NCI-H2171 (cell line): Measurements from ENCODE around the gene ST3GAL2.
"Not testable (repeated sequence)": the region's sequence is repeated elsewhere in the genome, so short reads cannot be mapped to it uniquely, and the experiment has no call there.

Experiments
- DNase-seq: peaks from one replicate; lab custom pipeline; 2025; lab: John Stamatoyannopoulos, UW

The ST3GAL2 gene

DNA sequence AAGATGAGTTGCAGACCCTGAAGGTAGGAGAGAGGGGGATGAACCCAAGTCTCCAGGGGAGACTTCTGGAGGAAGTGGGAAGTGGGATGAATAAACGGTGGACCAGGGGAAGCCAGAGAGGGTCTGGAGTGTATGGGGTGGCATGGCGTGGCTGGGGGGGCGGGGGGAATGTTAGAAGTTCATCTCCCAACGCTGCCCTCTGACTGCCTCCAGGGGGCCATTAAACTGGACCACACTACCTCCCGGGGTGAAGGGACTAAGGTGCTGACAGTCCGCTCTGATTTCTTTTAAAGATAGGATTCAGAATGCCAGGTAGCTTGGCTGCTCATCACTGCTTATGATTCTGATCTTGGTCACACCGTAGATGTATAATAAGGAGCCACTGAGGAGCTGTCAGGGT, 21.2 kb downstream of the ST3GAL2 start:
- DNase-seq, result no peak

DNA sequence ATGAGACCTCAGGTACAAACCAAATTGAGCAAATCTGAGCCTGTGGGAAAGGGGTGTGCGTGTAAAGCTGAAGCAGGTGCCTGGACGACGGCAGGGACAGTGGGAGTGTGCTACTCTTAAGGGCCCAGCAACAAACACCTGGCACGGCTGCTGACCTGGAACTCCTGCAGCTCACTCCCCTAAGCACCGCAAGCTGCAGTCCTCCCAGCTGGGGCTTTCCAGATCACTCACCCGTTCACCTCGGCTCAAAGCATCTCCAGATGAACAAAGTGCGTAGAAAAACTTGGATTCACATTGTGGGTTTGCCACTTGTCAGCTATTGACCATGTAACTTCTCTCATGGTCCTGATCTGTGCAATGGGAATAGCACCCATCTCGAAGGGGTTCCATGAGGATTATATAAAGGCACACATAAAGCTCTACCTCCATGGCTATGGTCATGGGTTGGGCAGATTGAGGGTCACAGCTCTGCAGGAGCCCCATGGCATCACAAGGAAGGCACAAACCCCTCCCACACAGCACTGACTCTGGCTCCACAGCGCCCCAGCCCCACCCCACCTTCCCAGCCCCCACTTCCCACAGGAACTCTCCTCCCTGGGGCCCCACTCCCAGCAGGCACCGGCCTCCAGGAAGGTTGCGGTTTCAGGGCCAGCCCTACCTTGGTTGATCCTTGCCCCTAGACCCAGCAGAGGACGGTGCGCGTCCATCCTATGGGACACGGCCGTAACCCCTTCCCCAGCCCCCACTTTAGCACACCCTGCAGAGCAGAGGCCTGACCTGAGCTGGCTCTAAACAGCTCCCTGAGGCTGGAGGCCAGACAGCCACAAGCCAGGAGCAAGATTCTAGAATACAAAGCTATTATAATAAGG, 21.9 kb downstream of the ST3GAL2 start:
- DNase-seq, result no peak

DNA sequence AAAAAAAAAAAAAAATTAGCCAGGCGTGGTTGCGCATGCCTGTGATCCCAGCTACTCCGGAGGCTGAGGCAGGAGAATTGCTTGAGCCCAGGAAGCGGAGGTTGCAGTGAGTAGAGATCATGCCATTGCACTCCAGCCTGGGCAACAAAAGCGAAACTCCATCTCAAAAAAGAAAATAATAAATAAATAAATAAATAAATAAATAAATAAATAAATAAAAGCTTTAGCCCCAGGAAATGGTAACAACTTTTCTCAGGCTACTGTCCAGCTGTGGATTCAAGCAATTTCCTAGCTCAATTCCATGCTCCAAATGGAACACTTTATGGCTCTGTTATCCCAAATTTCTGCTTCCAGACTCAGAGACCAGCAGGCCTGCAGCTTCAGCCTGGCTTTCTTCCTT, 25.3 kb downstream of the ST3GAL2 start:
- not testable (repeated sequence) for DNase-seq

DNA sequence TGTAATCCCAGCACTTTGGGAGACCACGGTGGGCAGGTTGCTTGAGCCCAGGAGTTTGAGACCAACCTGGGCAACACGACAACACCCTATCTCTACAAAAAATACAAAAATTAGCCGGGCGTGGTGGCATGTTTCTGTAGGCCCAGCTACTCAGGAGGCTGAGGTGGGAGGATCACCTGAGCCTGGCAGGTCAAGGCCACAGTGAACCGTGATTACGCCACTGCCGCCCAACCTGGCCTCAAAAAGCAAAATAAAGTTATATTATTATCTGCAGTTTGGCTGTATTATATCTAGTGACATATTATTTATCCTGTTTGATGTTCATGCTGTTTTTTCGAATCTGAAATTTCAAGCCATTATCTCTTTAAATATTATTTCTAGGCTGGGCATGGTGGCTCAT, 26.5 kb downstream of the ST3GAL2 start:
- DNase-seq, result no peak

DNA sequence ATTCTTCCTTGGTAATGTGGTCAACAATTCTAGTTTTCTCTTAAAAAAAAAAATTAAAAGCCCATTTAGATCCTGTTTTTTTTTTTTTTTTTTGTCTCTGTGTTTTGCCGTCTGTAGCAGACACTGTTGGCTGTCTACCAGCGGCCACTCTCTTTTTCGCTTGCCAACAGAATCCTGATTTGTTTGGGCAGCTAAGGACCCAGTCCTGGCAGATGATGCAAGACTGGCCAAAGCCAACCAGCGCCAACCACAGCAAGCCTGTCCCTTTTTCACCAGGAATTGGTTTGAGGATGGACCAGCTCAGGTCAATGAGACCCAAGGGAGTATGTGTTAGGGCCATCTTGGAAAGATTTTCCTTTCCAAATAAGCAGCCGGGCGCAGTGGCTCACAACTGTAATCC, 28.2 kb downstream of the ST3GAL2 start:
- DNase-seq, result no peak

DNA sequence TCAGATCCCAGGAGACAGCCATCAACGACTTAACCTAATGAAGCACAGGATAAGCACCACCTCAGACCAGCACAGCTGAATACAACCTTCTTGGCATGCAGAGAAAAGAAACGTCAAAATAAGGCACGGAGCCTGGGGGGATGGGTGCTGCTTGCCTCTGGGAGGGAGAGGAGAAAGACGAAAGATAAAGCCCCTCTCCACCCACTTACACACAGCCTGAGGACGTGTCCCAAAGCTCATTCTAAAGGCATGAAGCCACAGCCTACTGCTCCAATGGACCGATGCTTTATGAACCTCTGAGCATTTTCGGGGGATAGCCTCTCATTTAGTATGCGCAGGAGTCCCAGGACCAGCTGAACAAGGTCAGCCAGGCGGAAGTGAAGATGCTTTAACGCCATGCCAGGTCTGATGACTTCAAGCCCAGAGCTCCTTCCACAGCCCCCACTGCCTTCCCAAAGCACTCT, 31.1 kb downstream of the ST3GAL2 start:
- DNase-seq, result peak; percentile 32

DNA sequence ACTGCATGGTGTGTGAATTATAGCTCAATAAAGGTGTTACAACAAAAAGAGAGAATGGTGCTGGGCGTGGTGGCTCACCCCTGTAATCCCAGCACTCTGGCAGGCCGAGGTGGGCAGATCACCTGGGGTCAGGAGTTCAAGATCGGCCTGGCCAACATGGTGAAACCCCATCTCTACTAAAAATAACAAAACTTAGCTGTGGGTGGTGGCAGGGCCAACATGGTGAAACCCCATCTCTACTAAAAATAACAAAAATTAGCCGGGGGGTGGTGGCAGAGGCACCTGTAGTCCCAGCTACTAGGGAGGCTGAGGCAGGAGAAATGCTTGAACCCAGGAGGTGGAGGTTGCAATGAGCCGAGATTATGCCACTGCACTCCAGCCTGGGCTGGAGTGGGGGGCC, 32.8 kb downstream of the ST3GAL2 start:
- DNase-seq, result not testable (repeated sequence)

DNA sequence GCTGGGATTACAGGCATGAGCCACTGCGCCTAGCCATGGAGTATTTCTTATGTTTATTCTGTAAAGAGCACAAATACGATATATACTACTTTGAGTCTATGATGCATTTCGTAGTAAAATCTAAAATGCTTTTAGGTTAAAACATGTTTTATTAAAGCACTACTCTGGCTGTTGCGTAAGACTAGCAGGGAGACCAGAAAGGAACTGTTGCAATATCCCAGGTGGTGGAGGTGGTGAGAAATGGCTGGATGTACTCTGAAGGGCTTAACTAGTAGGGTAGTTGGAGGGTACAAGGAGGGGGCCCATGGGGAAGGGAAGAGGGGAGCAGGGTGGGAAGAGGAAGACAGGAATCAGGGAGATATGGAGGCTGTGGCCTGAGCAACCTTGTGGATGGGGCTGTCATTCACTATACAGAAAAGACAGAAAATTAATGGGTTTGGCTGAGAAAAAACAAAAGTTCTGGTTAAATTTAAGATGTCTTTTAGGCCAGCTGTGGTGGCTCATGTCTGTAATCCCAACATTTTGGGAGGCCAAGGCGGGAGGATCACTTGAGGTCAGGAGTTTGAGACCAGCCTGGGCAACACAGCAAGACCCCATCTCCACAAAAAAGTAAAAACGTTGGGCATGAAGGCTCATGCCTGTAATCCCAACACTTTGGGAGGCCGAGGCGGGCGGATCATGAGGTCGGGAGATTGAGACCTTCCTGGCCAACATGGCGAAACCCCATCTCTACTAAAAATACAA, 35.8 kb downstream of the ST3GAL2 start:
- no peak for DNase-seq

DNA sequence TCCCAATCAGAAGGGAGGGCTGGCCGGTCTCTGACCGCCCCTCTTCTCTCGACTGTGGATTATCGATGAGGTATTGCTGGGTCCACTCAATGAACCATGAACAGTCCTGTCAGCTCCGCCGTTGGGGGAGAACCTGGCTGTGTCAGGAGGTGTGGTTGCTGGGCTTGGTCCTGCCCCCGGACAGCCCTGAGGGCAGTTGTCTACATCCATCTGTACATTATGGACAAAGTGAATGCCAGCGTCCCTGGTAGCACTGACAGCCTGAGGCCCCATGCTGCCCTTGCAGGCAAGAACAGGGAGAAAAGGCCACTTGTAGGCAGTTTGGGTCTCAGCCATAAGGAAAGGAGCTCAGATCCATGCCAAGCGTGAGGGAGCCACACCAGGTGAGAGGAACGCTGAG, 38.9 kb downstream of the ST3GAL2 start:
- DNase-seq, result no peak

DNA sequence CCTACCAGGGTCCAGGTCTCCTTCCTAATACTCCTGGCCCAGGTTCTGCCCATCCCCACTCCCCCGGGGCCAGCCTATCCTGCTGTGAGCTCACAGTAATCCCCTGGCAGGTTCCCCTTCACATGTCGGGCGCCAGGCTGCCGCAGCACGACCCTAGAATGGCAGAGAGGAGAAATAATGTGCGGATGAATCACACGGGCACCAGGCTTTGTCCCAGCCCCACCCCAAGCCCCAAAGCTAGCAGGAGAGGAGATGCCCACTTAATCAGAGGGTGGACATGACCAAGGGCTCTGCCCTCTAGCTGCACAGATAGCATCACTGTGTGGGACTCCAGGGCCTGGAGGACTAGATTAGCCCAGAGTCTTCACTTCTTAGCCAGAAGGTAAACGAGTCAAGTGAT, 39.5 kb downstream of the ST3GAL2 start:
- DNase-seq, result no peak

DNA sequence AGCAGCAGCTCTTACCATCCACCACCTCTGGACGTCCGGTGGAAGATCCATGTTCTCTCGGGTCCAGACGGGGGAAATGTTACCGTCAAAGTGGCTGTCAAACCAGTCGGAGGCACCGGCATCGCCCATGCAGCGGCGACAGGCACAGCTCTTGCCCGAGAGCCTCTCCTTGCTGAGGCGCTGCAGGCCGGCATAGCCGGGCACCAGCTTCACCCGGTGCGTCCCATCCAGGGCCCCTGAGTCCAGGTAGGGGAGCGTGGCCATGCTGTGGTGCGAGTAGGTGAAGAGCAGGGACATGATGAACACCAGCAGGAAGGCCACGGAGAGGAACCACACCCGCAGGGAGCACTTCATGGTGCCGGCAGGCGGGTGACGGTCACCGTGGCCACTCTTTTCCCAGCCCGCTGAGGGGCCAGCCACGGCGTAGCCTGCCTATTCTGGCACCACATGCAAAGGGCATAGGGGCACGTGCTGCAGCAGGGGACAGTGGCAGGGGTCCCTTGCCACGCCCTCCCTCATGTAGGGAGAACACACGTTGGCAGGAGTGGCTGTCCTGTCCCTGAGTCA, 40.6 kb downstream of the ST3GAL2 start:
- no peak for DNase-seq

DNA sequence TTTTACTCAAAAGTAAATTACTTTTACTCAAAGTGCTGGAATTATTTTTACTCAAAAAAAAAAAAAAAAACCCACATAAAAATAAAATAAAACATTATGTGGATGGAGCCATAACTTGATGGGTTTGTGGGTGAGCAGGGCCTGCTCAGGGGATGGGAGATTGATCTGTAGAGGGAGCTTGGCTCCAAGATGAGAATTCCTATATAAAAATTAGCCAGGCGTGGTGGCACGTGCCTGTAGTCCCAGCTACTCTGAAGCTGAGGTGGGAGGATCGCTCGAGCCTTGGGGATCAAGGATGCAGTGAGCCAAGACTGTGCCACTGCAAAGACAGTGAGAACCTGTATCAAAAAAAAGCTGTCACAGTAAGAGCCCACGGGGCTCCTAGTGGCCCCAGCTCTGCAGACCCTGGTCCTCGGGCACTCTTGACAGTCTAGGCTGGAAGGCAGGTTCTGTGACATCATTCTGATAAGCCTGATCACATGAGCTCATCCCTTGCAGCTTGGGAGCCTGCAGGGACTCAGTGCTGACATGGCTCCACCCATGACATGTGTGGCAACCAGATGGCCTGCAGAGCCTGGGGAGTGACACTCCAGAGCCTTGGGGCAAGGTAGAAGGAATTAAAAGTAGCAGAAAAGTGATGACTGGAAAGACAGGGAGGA, 42.5 kb downstream of the ST3GAL2 start:
- DNase-seq, result peak; percentile 88

DNA sequence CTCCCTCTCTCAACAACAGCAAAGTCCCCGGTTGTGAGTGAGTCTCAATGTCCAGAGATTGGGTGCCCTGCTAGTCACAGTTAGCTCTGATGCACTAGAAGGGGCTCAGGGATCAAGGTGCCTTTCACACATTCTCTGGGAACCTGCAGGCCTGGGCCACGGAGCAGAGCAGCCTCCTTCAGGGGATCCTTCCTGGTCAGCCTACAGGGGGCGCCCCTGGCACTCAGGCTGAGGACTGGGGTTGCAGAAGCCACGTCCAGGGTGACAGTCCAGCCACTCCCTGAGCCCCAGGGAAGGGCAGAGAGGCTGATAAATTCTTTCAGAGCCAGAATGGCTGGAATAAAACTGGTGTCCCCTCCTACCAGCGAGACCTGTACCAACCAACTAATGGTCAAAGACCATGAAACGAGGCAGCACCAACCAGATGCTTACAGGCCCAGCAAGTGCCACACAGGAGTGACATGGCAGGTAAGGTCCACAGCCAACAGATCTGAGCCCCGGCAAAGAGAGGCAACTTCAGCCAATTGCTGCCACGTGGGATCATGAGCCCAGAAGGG, 43.5 kb downstream of the ST3GAL2 start:
- DNase-seq, result no peak

DNA sequence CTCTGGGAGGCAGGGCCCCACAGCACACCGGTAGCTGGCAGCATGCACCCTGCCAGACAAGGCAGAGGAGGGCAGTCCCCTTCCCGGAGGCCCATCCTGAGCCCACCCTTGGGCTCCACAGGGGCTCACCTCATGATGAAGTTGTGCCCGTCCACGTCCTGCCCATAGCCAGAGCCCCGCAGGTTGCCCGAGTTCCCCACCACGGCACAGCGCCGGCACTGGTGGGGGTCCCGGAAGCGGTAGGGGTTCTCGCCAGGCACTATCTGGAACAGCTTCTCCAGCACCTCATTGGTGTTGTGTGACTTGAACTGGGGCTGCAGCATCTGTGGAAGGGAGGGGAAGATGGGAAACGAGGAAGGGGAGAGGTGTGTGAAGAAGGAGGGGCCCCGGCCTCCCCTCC, 44.0 kb downstream of the ST3GAL2 start:
- no peak for DNase-seq

DNA sequence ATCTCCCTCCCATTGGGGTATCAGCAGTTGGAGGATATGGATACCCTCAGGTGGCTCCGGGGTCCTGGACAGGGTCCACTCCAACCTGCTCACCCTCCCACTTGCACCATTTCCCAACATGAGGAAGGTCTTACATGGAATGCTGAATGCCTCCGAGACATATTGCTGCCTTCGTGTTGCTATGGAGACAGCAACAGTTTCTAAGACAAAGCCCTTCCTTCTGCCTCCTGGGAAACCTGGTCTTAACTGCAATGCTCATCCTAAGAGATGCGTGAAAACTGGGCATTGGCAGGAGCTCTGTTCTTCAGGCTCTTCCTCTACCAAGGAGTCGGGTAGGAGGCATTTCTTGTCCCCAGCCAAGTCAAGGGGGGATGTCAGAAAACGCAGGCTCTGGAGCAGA, 45.2 kb downstream of the ST3GAL2 start:
- DNase-seq, result no peak

DNA sequence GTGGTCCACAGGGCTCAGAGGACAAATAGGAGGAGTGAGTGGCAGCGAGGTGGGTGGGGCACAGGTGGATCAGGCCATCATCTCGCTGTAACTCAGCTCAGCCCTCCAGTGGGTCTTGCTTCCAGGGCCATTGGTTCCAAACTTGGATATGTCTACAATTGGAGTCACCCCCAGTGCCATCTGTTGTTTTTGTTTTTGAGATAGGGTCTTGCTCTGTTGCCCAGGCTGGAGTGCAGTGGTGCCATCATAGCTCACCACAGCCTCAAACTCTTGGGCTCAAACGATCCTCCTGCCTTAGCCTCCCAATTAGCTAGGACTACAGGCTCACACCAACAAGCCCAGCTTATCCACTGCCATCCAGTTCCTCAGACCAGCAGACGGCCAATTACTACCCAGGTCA, 46.3 kb downstream of the ST3GAL2 start:
- no peak for DNase-seq

DNA sequence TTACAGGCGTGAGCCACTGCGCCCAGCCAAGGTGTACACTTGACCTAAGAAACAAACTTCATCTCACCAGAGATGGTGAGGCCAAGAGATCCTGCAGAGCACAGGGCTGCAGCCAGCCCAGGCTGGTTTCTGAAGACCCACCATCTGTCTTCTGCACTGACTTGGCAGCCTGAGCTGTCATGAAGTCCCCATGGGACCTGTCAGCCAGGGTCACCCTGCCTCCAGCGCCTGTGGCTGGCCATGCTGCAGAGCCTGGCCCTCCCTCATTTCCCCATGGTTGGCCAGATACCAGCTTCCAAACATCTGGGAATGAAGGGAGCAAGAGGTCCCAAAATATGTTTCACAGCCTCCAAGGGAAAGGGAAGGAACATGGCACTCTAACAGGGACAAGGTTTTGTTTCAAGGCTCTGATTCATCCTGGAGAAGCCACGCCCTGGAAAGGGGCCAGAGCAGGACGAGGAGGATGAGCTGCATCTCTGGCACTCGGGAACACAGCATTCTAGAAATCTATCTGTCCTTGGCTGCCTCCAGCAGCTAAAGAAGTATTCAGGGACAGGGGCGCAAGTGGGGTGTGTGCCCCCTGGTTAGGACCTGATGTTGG, 46.9 kb downstream of the ST3GAL2 start:
- peak; percentile 73 for DNase-seq

DNA sequence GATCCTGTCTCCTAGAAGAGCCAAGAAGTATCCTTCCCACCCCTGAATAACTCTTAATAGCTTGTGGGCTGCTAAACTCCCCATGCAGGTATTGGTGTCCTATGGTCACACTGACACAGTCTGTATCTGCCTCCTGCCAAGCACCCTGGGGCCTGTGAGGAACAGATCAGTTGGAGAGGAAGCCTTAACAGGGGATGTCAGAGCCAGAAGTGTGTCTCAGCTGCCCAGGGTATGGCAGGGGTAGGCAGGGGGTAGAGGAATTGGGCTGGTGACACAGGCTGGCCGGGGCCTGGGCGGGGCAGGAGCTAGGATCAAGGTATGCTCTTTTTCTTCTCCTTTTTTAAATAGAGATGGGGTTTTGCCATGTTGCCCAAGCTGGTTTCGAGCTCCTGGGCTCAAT, 47.5 kb downstream of the ST3GAL2 start:
- no peak for DNase-seq

DNA sequence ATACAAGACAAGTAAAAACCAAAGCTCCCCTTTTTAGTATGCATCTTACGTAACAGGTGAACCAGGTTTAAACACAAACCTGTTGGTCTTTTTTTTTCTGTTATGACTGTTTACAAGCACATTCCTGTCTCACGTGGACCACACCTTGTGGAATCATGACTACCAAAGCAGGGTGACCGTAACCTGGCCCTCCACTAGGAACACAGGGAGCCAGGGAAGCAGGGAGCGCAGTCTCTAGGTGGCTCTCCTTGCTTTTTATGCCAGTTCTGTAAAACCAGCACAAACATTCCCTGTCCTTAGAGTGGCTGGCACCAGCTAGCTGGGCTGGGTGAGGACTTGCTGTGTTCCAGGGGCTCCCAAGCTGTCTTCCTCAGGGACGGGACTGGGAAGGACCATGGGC, 48.1 kb downstream of the ST3GAL2 start:
- DNase-seq, result no peak

DNA sequence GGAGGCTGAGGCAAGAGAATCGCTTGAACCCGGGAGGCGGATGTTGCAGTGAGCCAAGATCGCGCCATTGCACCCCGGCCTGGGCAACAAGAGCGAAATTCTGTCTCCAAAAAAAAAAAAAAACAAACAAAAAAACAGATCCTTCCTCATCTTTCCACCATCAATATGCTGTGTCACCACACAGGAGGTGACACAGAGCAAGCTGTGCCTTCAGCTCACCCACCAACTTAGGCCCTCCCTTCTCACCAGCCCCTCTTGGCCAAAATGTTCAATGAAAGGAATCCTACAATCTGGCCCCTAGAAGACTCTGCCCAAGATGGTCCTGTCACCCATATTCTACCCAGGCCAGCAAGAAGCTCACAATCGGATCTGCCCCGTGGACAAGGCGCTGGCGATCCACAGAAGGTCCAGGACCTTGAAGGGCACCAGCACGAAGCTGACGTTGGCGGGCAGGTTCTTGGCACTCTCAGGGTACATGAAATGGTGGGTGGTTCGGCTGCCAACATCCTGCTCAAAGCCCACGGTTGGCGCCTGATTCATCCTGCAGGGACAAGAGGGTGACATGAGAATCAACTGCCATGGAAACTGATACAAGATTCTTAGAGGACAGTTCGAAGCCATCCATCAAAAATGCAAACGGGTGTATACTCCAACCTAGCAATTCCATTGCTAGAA, 50.8 kb downstream of the ST3GAL2 start:
- no peak for DNase-seq
